ENCODE data around the gene C1QTNF7. TPM values are rescaled to one million over a fixed set of nuclear protein-coding genes. Genes with fewer than 3 reads are reported as not detected.

Gene C1QTNF7
- total RNA-seq, 1 experiment from 2014 or later = 0.04 TPM

DNA sequence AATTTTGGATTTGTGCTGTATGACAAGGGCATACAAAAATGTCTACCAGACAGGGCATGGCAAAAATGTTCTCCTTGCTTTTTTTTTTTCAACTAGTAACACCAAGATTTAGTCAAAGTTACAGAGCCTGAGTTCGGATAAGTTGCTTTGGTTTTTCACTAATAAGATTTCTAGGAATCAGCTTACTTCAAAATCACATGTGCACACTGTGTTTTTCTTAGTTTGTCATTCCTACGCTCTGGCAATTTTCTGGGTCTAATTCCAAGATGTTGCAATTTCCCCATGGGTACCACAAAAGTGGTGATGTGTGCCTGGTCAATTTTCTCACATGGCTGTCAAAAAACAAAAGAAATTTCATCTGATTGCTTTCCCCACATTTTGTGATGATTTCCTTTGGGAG is 6.3 kb downstream of the C1QTNF7 start:
- DNase-seq (ENCODE audit: low spot score) = no peak
- CTCF ChIA-PET = no interaction called here
- Mint-ChIP-seq H3K27ac (no peak overlapping the region), H3K27me3 (ENCODE audit: low read depth) (no peaks in the 10 kb centered on the region), H3K9me3 (peaks cover 10% of the 10 kb centered on the region), H3K4me3 (no peak overlapping the region), H3K4me1 (no peaks in the 10 kb centered on the region), H3K36me3 (no peaks in the 10 kb centered on the region)
- POLR2A ChIA-PET = interaction anchor here (0.6 kb wide), 1 partner anchor 85 kb away, joined by 3 read pairs; no protein-coding TSS in a partner anchor
- no peak for TF ChIP-seq SMAD3 (CRISPR knock-in tag; IDR thresholded peaks at IDR 0.05; ENCODE audit: borderline replicate concordance)
- TF ChIP-seq TCF7 (CRISPR knock-in tag; IDR thresholded peaks at IDR 0.05; ENCODE audit: low read depth) = no peak
- TF ChIP-seq, protein P1, sequence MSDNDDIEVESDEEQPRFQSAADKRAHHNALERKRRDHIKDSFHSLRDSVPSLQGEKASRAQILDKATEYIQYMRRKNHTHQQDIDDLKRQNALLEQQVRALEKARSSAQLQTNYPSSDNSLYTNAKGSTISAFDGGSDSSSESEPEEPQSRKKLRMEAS (CRISPR knock-in tag; IDR thresholded peaks at IDR 0.05) = no peak
- TF ChIP-seq ATF1 (CRISPR knock-in tag; IDR thresholded peaks at IDR 0.05) = no peak
- TF ChIP-seq, protein P2, sequence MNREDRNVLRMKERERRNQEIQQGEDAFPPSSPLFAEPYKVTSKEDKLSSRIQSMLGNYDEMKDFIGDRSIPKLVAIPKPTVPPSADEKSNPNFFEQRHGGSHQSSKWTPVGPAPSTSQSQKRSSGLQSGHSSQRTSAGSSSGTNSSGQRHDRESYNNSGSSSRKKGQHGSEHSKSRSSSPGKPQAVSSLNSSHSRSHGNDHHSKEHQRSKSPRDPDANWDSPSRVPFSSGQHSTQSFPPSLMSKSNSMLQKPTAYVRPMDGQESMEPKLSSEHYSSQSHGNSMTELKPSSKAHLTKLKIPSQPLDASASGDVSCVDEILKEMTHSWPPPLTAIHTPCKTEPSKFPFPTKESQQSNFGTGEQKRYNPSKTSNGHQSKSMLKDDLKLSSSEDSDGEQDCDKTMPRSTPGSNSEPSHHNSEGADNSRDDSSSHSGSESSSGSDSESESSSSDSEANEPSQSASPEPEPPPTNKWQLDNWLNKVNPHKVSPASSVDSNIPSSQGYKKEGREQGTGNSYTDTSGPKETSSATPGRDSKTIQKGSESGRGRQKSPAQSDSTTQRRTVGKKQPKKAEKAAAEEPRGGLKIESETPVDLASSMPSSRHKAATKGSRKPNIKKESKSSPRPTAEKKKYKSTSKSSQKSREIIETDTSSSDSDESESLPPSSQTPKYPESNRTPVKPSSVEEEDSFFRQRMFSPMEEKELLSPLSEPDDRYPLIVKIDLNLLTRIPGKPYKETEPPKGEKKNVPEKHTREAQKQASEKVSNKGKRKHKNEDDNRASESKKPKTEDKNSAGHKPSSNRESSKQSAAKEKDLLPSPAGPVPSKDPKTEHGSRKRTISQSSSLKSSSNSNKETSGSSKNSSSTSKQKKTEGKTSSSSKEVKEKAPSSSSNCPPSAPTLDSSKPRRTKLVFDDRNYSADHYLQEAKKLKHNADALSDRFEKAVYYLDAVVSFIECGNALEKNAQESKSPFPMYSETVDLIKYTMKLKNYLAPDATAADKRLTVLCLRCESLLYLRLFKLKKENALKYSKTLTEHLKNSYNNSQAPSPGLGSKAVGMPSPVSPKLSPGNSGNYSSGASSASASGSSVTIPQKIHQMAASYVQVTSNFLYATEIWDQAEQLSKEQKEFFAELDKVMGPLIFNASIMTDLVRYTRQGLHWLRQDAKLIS (CRISPR knock-in tag; IDR thresholded peaks at IDR 0.05; ENCODE audit: borderline replicate concordance) = no peak
- no peak for TF ChIP-seq ZNF423 (CRISPR knock-in tag; IDR thresholded peaks at IDR 0.05)
- no peak for TF ChIP-seq CREM (CRISPR knock-in tag; IDR thresholded peaks at IDR 0.05)
- TF ChIP-seq NR2C2 (CRISPR knock-in tag; IDR thresholded peaks at IDR 0.05) = no peak
- TF ChIP-seq, protein P3, sequence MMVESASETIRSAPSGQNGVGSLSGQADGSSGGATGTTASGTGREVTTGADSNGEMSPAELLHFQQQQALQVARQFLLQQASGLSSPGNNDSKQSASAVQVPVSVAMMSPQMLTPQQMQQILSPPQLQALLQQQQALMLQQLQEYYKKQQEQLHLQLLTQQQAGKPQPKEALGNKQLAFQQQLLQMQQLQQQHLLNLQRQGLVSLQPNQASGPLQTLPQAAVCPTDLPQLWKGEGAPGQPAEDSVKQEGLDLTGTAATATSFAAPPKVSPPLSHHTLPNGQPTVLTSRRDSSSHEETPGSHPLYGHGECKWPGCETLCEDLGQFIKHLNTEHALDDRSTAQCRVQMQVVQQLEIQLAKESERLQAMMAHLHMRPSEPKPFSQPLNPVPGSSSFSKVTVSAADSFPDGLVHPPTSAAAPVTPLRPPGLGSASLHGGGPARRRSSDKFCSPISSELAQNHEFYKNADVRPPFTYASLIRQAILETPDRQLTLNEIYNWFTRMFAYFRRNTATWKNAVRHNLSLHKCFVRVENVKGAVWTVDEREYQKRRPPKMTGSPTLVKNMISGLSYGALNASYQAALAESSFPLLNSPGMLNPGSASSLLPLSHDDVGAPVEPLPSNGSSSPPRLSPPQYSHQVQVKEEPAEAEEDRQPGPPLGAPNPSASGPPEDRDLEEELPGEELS (CRISPR knock-in tag; IDR thresholded peaks at IDR 0.05) = no peak
- TF ChIP-seq GRHL2 (CRISPR knock-in tag; IDR thresholded peaks at IDR 0.05; ENCODE audit: insufficient replicate concordance, severe bottlenecking) = no peak
- TF ChIP-seq HMGA2 (CRISPR knock-in tag; IDR thresholded peaks at IDR 0.05) = no peak
- no peak for TF ChIP-seq IRF1 (CRISPR knock-in tag; IDR thresholded peaks at IDR 0.05)
- ATAC-seq = no peak

DNA sequence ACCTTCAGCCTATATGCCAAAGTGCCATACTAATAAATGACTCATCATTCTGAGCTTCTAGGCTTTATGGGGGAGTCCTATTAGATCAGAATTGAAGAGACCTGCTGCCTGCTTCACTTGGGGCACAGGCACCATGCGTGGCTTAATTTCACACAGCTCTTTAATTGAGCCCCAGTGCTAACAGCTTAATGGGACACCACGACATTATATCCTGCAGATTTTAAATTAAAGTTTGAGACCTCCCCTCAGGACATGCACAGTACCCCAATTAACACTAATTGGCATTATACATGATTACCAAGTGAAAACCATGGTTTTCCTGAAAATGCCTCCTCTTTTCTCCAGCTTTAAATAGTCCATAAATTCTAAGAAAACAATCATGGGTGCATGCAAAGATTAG is 6.8 kb downstream of the C1QTNF7 start:
- POLR2A ChIA-PET = no interaction called here
- CTCF ChIA-PET = no interaction called here
- TF ChIP-seq ZNF416 (CRISPR knock-in tag; IDR thresholded peaks at IDR 0.05) (no peak), ZNF138 (CRISPR knock-in tag; conservative IDR thresholded peaks at IDR 0.05) (no peak), E2F5 (CRISPR knock-in tag; IDR thresholded peaks at IDR 0.05) (no peak), SMAD4 (CRISPR knock-in tag; IDR thresholded peaks at IDR 0.05) (no peak), ELF4 (CRISPR knock-in tag; IDR thresholded peaks at IDR 0.05; ENCODE audit: low read depth) (no peak), TCF7 (CRISPR knock-in tag; IDR thresholded peaks at IDR 0.05; ENCODE audit: low read depth) (no peak)
- TF ChIP-seq, protein P4, sequence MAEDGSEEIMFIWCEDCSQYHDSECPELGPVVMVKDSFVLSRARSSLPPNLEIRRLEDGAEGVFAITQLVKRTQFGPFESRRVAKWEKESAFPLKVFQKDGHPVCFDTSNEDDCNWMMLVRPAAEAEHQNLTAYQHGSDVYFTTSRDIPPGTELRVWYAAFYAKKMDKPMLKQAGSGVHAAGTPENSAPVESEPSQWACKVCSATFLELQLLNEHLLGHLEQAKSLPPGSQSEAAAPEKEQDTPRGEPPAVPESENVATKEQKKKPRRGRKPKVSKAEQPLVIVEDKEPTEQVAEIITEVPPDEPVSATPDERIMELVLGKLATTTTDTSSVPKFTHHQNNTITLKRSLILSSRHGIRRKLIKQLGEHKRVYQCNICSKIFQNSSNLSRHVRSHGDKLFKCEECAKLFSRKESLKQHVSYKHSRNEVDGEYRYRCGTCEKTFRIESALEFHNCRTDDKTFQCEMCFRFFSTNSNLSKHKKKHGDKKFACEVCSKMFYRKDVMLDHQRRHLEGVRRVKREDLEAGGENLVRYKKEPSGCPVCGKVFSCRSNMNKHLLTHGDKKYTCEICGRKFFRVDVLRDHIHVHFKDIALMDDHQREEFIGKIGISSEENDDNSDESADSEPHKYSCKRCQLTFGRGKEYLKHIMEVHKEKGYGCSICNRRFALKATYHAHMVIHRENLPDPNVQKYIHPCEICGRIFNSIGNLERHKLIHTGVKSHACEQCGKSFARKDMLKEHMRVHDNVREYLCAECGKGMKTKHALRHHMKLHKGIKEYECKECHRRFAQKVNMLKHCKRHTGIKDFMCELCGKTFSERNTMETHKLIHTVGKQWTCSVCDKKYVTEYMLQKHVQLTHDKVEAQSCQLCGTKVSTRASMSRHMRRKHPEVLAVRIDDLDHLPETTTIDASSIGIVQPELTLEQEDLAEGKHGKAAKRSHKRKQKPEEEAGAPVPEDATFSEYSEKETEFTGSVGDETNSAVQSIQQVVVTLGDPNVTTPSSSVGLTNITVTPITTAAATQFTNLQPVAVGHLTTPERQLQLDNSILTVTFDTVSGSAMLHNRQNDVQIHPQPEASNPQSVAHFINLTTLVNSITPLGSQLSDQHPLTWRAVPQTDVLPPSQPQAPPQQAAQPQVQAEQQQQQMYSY (CRISPR knock-in tag; IDR thresholded peaks at IDR 0.05) = no peak
- TF ChIP-seq, protein P2 (CRISPR knock-in tag; IDR thresholded peaks at IDR 0.05; ENCODE audit: borderline replicate concordance) = no peak

More for the DNA sequence above, 6.8 kb downstream of the C1QTNF7 start:
- Mint-ChIP-seq H3K4me3 (no peak overlapping the region), H3K9me3 (peaks cover 10% of the 10 kb centered on the region), H3K27ac (no peak overlapping the region), H3K36me3 (no peaks in the 10 kb centered on the region), H3K4me1 (no peaks in the 10 kb centered on the region), H3K27me3 (ENCODE audit: low read depth) (no peaks in the 10 kb centered on the region)
- no peak for DNase-seq (ENCODE audit: low spot score)
- no peak for ATAC-seq

All from WTC11 (cell line).